Measurements from ENCODE around the gene CROCC2. TPM values are rescaled to one million over a fixed set of nuclear protein-coding genes. Genes with fewer than 3 reads are reported as not detected.

Gene CROCC2
- total RNA-seq, 1 donor from 2014 or later = 3.4 TPM

GRCh38 chr2:240995041-240996021, 89.2 kb downstream of the CROCC2 start:
- H3K27ac ChIP-seq = no peak overlapping the region
- peak; percentile 29 for DNase-seq
- intact Hi-C loops (cut with DNase I) = no loop called here

GRCh38 chr2:240996161-240996833, 90.2 kb downstream of the CROCC2 start:
- Histone ChIP-seq H3K9me3 (no peaks in the 10 kb centered on the region), H3K36me3 (peaks cover 4% of the 10 kb centered on the region), H3K27me3 (ENCODE audit: low read depth) (peaks cover 4% of the 10 kb centered on the region), H3K4me1 (peaks cover 72% of the 10 kb centered on the region), H3K27ac (peak overlapping the region; percentile 88), H3K4me3 (no peak overlapping the region)
- DNase-seq (peak; percentile 45), ATAC-seq (no peak)
- no peak for TF ChIP-seq CTCF (IDR thresholded peaks at IDR 0.05)
- intact Hi-C loops (cut with DNase I) = no loop called here

More at GRCh38 chr2:240995041-240996021, 89.2 kb downstream of the CROCC2 start:
- Histone ChIP-seq H3K4me1 (peaks cover 70% of the 10 kb centered on the region), H3K9me3 (no peaks in the 10 kb centered on the region), H3K36me3 (no peaks in the 10 kb centered on the region), H3K4me3 (no peak overlapping the region), H3K27me3 (ENCODE audit: low read depth) (peaks cover 4% of the 10 kb centered on the region)
- ATAC-seq = no peak
- no peak for TF ChIP-seq CTCF (IDR thresholded peaks at IDR 0.05)

GRCh38 chr2:240996834-240997140, 90.7 kb downstream of the CROCC2 start:
- Histone ChIP-seq H3K4me1 (peaks cover 72% of the 10 kb centered on the region), H3K36me3 (peaks cover 4% of the 10 kb centered on the region), H3K27me3 (ENCODE audit: low read depth) (peaks cover 4% of the 10 kb centered on the region), H3K27ac (peak overlapping the region; percentile 88), H3K4me3 (no peak overlapping the region), H3K9me3 (no peaks in the 10 kb centered on the region)
- intact Hi-C loops (cut with DNase I) = no loop called here
- peak; percentile 39 for DNase-seq
- no peak for ATAC-seq
- TF ChIP-seq CTCF (IDR thresholded peaks at IDR 0.05) = no peak

DNA sequence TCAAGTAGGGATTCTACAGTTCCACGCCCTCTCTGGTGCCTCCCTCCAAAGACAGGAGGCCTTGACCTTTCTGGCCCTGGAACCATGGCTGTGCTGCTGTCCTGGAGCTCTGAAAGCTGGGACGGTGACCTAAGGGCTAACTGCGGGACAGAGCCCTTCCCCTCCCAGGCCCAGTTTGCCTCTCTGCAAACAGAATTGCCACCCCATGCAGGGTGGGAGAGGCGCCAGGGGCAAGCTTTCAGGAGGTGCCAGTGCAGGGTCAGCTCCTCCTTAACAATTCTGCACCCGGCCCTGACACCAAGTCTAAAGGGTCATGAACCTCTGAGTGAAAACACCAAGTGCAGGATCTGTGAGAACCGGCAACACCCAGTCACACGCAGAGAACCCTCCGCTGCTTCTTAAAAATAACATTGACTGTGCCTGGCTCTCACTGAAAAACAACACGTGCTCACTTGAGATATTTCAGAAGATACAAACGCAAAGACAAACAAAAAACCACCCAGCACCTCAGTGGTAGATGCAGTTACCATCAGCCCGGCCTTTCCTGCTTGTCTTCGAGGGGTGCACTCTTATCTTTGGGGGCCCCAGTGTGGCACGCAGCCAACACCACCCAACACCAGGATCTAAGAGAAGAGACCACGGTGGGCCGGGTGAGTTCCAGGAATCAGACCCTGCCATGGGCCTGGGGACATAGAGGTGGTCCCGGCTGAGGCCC, 91.2 kb downstream of the CROCC2 start:
- ATAC-seq = peak in 1 of 2 donors; percentile 6
- Histone ChIP-seq H3K36me3 (peaks cover 4% of the 10 kb centered on the region), H3K27ac (peak overlapping the region; percentile 88), H3K4me1 (peaks cover 72% of the 10 kb centered on the region), H3K27me3 (ENCODE audit: low read depth) (peaks cover 4% of the 10 kb centered on the region), H3K9me3 (no peaks in the 10 kb centered on the region), H3K4me3 (peak overlapping the region; percentile 72)
- intact Hi-C loops (cut with DNase I) = no loop called here
- DNase-seq = peak; percentile 50
- no peak for TF ChIP-seq CTCF (IDR thresholded peaks at IDR 0.05)

Measured in lower lobe of right lung (tissue), 2 donors.